Left kidney (tissue), 8 donors: ENCODE data around the gene SYNDIG1. TPM values are rescaled to one million over a fixed set of nuclear protein-coding genes. Genes with fewer than 3 reads are reported as not detected.

Experiments used
- DNase-seq: peaks from one replicate; pipeline ENCODE4 v3.0.0-alpha.2; 2013
- long read RNA-seq, 8 donors: transcript quantifications; one replicate each; lab custom pipeline, GENCODE V29; 2026
- polyA plus RNA-seq: library from polyadenylated mRNA; unstranded; fragments of 120-200 nt; gene quantifications from one replicate; pipeline ENCODE4 v1.2.1, GENCODE V29; 2013; ENCODE audit not compliant: insufficient read length

Gene SYNDIG1
- 6.5 TPM for polyA plus RNA-seq
- long read RNA-seq, donor 1, partial matches to known transcripts = 0 of 2 reads
- long read RNA-seq, donor 1, other reads (novel, unspliced or antisense) = 0 of 2 reads
- long read RNA-seq, donor 2, partial matches to known transcripts = 0 of 2 reads
- long read RNA-seq, donor 2, other reads (novel, unspliced or antisense) = 0 of 2 reads
- long read RNA-seq, donor 3, partial matches to known transcripts = 0 of 1 reads
- long read RNA-seq, donor 3, other reads (novel, unspliced or antisense) = 0 of 1 reads
- long read RNA-seq, donor 4 = 0 reads
- long read RNA-seq, donor 5, transcript SYNDIG1-201 (4 exons, 2,522 nt) = major isoform, 5 of 11 reads
- long read RNA-seq, donor 5, partial matches to known transcripts = 6 of 11 reads
- long read RNA-seq, donor 5, other reads (novel, unspliced or antisense) = 0 of 11 reads
- long read RNA-seq, donor 6, partial matches to known transcripts = 0 of 2 reads
- long read RNA-seq, donor 6, other reads (novel, unspliced or antisense) = 0 of 2 reads
- long read RNA-seq, donor 7, transcript SYNDIG1-201 (4 exons, 2,522 nt) = major isoform, 6 of 6 reads
- long read RNA-seq, donor 7, partial matches to known transcripts = 0 of 6 reads
- long read RNA-seq, donor 7, other reads (novel, unspliced or antisense) = 0 of 6 reads
- long read RNA-seq, donor 8 = 0 reads

- peak; percentile 37 for DNase-seq
These were observed at the start of gene SYNDIG1 for GRCh38 chr20:24469116-24469893. SYNDIG1 (plus strand) TSS chr20:24469629; CDS start chr20:24543098, 73,469 bp downstream.

- no peak for DNase-seq
These were observed 49.6 kb upstream of the SYNDIG1 start for GRCh38 chr20:24419786-24420185.

- no peak for DNase-seq
These were observed 48.9 kb upstream of the SYNDIG1 start for GRCh38 chr20:24420567-24420966.

GRCh38 chr20:24421071-24421470, 48.4 kb upstream of the SYNDIG1 start:
- DNase-seq = no peak

GRCh38 chr20:24422091-24422760, 47.2 kb upstream of the SYNDIG1 start:
- no peak for DNase-seq

GRCh38 chr20:24423390-24424313, 45.8 kb upstream of the SYNDIG1 start:
- no peak for DNase-seq

- no peak for DNase-seq
These were observed 43.8 kb upstream of the SYNDIG1 start for GRCh38 chr20:24425523-24426135.

- no peak for DNase-seq
These were observed 38.0 kb upstream of the SYNDIG1 start for GRCh38 chr20:24431279-24432045.

- DNase-seq = peak; percentile 42
These were observed 37.4 kb upstream of the SYNDIG1 start for GRCh38 chr20:24432046-24432442.

- no peak for DNase-seq
These were observed 33.3 kb upstream of the SYNDIG1 start for GRCh38 chr20:24436160-24436559.

- DNase-seq = peak; percentile 61
These were observed 32.0 kb upstream of the SYNDIG1 start for GRCh38 chr20:24437196-24438082.

GRCh38 chr20:24438331-24438730, 31.1 kb upstream of the SYNDIG1 start:
- DNase-seq = no peak

- DNase-seq = no peak
These were observed 29.6 kb upstream of the SYNDIG1 start for GRCh38 chr20:24439737-24440387.

- no peak for DNase-seq
These were observed 27.8 kb upstream of the SYNDIG1 start for GRCh38 chr20:24441661-24442060.

GRCh38 chr20:24442909-24443308, 26.5 kb upstream of the SYNDIG1 start:
- DNase-seq = no peak

- no peak for DNase-seq
These were observed 26.0 kb upstream of the SYNDIG1 start for GRCh38 chr20:24443436-24443835.

GRCh38 chr20:24444526-24445190, 24.8 kb upstream of the SYNDIG1 start:
- no peak for DNase-seq
